Gastroesophageal sphincter (tissue), 3 donors: ENCODE data around the gene APBB1.

Experiments used
- CTCF ChIP-seq, 4 experiments: fragments of 200-600 bp in 2 of 4; fragments of 450-650 bp in 2 of 4; sonication (generic) in 1 of 4; IDR thresholded peaks; one replicate each; pipeline ENCODE4 v1.5.1; 2017 to 2019; ENCODE audit warnings: antibody characterized with exemption in 4 of 4, mild to moderate bottlenecking in 2 of 4, moderate library complexity in 2 of 4
- EP300 ChIP-seq: sonication (generic); formaldehyde crosslinking; IDR thresholded peaks from one replicate; pipeline ENCODE4 v1.6.1; 2017; ENCODE audit warnings: antibody characterized with exemption, mild to moderate bottlenecking
- POLR2A ChIP-seq, 2 donors: fragments of 450-650 bp; IDR thresholded peaks; one replicate each; pipeline ENCODE4 v1.6.1; 2017; ENCODE audit warnings: antibody characterized with exemption in 2 of 2, mild to moderate bottlenecking in 2 of 2, moderate library complexity in 1 of 2
- POLR2AphosphoS5 ChIP-seq: sonication (generic); formaldehyde crosslinking; IDR thresholded peaks from one replicate; pipeline ENCODE4 v1.6.1; 2017; ENCODE audit warnings: antibody characterized with exemption

- no peak for TF ChIP-seq CTCF (IDR thresholded peaks at IDR 0.05)
- no peak for TF ChIP-seq POLR2A (IDR thresholded peaks at IDR 0.05)
- TF ChIP-seq POLR2AphosphoS5, result no peak
- TF ChIP-seq EP300, result no peak
These were observed 47.1 kb downstream of the APBB1 start for GRCh38 chr11:6371825-6372224.
